ENCODE results near the gene AFF4.

GRCh38 chr5:132837868-132838267, 125.6 kb downstream of the AFF4 start:
- TF ChIP-seq GLIS3 (CRISPR knock-in tag; IDR thresholded peaks at IDR 0.05), result no peak
- no peak for TF ChIP-seq CREB5 (CRISPR knock-in tag; IDR thresholded peaks at IDR 0.05; ENCODE audit: low read depth)
- TF ChIP-seq ISL1 (CRISPR knock-in tag; IDR thresholded peaks at IDR 0.05), result no peak
